ENCODE data around the gene GATA6.

- TF ChIP-seq POLR2AphosphoS5 (IDR thresholded peaks at IDR 0.05) (no peak), POLR2A (IDR thresholded peaks at IDR 0.05) (no peak), EP300 (IDR thresholded peaks at IDR 0.05; ENCODE audit: low read depth) (no peak)
- TF ChIP-seq, protein P1, sequence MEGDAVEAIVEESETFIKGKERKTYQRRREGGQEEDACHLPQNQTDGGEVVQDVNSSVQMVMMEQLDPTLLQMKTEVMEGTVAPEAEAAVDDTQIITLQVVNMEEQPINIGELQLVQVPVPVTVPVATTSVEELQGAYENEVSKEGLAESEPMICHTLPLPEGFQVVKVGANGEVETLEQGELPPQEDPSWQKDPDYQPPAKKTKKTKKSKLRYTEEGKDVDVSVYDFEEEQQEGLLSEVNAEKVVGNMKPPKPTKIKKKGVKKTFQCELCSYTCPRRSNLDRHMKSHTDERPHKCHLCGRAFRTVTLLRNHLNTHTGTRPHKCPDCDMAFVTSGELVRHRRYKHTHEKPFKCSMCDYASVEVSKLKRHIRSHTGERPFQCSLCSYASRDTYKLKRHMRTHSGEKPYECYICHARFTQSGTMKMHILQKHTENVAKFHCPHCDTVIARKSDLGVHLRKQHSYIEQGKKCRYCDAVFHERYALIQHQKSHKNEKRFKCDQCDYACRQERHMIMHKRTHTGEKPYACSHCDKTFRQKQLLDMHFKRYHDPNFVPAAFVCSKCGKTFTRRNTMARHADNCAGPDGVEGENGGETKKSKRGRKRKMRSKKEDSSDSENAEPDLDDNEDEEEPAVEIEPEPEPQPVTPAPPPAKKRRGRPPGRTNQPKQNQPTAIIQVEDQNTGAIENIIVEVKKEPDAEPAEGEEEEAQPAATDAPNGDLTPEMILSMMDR (IDR thresholded peaks at IDR 0.05): no peak
Measured at GRCh38 chr18:22221350-22221749, 52.0 kb downstream of the GATA6 start.
